GM23338 (cell line): Measurements from ENCODE around the gene PXK. TPM values are rescaled to one million over a fixed set of nuclear protein-coding genes. Genes with fewer than 3 reads are reported as not detected.

ENCODE experiments used
- ATAC-seq: fragments of 200-7000 bp; cut with Tn5 transposase; 3 replicates; pipeline ENCODE4 v1.9.1; 2020
- DNase-seq: peaks from one replicate; pipeline ENCODE4 v3.0.0-alpha.2; 2015; ENCODE audit warnings: low spot score
- H2AFZ ChIP-seq: fragments of 200-600 bp; sonication (generic); 2 replicates; pipeline ENCODE4 v1.8.0; 2016; ENCODE audit warnings: antibody characterized with exemption, mild to moderate bottlenecking, moderate library complexity
- H3F3A ChIP-seq: fragments of 200-600 bp; sonication (generic); replicated peaks from 2 replicates; pipeline ENCODE4 v1.8.0; 2017; ENCODE audit warnings: antibody characterized with exemption, mixed run types, low read depth
- H3K27ac ChIP-seq: fragments of 200-600 bp; sonication (generic); 2 replicates; pipeline ENCODE4 v1.6.1; 2016; ENCODE audit warnings: low read depth
- H3K27me3 ChIP-seq: fragments of 200-600 bp; sonication (generic); 2 replicates; pipeline ENCODE4 v1.8.0; 2016; ENCODE audit warnings: mild to moderate bottlenecking, mixed run types, moderate library complexity; ENCODE audit not compliant: insufficient read depth
- H3K36me3 ChIP-seq: fragments of 200-600 bp; sonication (generic); 2 replicates; pipeline ENCODE4 v1.8.0; 2016; ENCODE audit warnings: mild to moderate bottlenecking; ENCODE audit not compliant: insufficient read depth
- H3K4me1 ChIP-seq: fragments of 200-600 bp; sonication (generic); 2 replicates; pipeline ENCODE4 v1.8.0; 2016; ENCODE audit warnings: mild to moderate bottlenecking, moderate library complexity; ENCODE audit not compliant: insufficient read depth
- H3K4me2 ChIP-seq: fragments of 200-600 bp; sonication (generic); 2 replicates; pipeline ENCODE4 v1.7.1; 2017; ENCODE audit warnings: mixed run types
- H3K4me3 ChIP-seq: fragments of 200-600 bp; sonication (generic); 2 replicates; pipeline ENCODE4 v1.6.1; 2016; ENCODE audit warnings: mixed run types
- H3K79me2 ChIP-seq: fragments of 200-600 bp; sonication (generic); replicated peaks from 2 replicates; pipeline ENCODE4 v1.8.0; 2017; ENCODE audit warnings: mild to moderate bottlenecking; ENCODE audit not compliant: insufficient read depth
- H3K9me2 ChIP-seq: fragments of 200-600 bp; sonication (generic); 2 replicates; pipeline ENCODE4 v1.8.0; 2017; ENCODE audit not compliant: insufficient read depth
- H4K20me1 ChIP-seq: fragments of 200-600 bp; sonication (generic); replicated peaks from 2 replicates; pipeline ENCODE4 v1.8.0; 2017; ENCODE audit warnings: mild to moderate bottlenecking; ENCODE audit not compliant: insufficient read depth
- H3K27ac Mint-ChIP-seq: 2 replicates; pipeline ENCODE4 v1.8.0; 2020; ENCODE audit warnings: inconsistent platforms, mild to moderate bottlenecking, moderate library complexity, mixed read lengths
- H3K27me3 Mint-ChIP-seq: 3 replicates; pipeline ENCODE4 v1.8.0; 2022; ENCODE audit warnings: low read depth, mild to moderate bottlenecking, moderate library complexity, mixed read lengths, inconsistent platforms; ENCODE audit not compliant: insufficient read depth, poor library complexity
- H3K36me3 Mint-ChIP-seq: 3 replicates; pipeline ENCODE4 v1.8.0; 2021; ENCODE audit warnings: low read depth, mild to moderate bottlenecking, inconsistent platforms, moderate library complexity, mixed read lengths
- H3K4me1 Mint-ChIP-seq: 3 replicates; pipeline ENCODE4 v1.8.0; 2020; ENCODE audit warnings: mild to moderate bottlenecking, inconsistent platforms, mixed read lengths
- H3K4me3 Mint-ChIP-seq: 3 replicates; pipeline ENCODE4 v1.8.0; 2021; ENCODE audit warnings: moderate library complexity, mild to moderate bottlenecking, inconsistent platforms, mixed read lengths
- H3K9me3 Mint-ChIP-seq: 3 replicates; pipeline ENCODE4 v1.8.0; 2020; ENCODE audit warnings: moderate library complexity, mild to moderate bottlenecking, inconsistent platforms, mixed read lengths
- CTCF ChIP-seq, 2 experiments: fragments of 200-600 bp in 1 of 2; sonication (generic) in 1 of 2; conservative IDR thresholded peaks; 2 replicates each; pipeline versions ENCODE4 v1.5.1 to v1.6.1; 2016 to 2017; ENCODE audit warnings: antibody characterized with exemption in 2 of 2, low read depth in 2 of 2, mild to moderate bottlenecking in 2 of 2, moderate library complexity in 1 of 2
- ETS1 ChIP-seq: IDR thresholded peaks from 2 replicates; pipeline ENCODE4 v1.6.1; 2016; ENCODE audit warnings: antibody characterized with exemption
- EZH2 ChIP-seq: fragments of 200-600 bp; sonication (generic); IDR thresholded peaks from one replicate; pipeline ENCODE4 v1.8.0; 2017; ENCODE audit warnings: antibody characterized with exemption, mild to moderate bottlenecking, low read depth; ENCODE audit not compliant: unreplicated experiment
- EZH2phosphoT487 ChIP-seq: fragments of 200-600 bp; sonication (generic); IDR thresholded peaks from one replicate; pipeline ENCODE4 v1.8.1; 2018; ENCODE audit warnings: antibody characterized with exemption; ENCODE audit not compliant: unreplicated experiment
- NANOG ChIP-seq: IDR thresholded peaks from 2 replicates; pipeline ENCODE4 v1.6.1; 2016; ENCODE audit warnings: antibody characterized with exemption, borderline replicate concordance
- POLR2AphosphoS5 ChIP-seq: IDR thresholded peaks from 2 replicates; pipeline ENCODE4 v1.6.1; 2016; ENCODE audit warnings: antibody characterized with exemption, low read depth
- REST ChIP-seq: IDR thresholded peaks from one replicate; pipeline ENCODE4 v1.6.1; 2018; ENCODE audit warnings: antibody characterized with exemption; ENCODE audit not compliant: unreplicated experiment
- STAT1 ChIP-seq: IDR thresholded peaks from one replicate; pipeline ENCODE4 v1.6.1; 2016; ENCODE audit warnings: antibody characterized with exemption; ENCODE audit not compliant: unreplicated experiment
- ZNF114 ChIP-seq: fragments of 250-450 bp; sonication (Bioruptor Pico); IDR thresholded peaks from 2 replicates; pipeline ENCODE4 v1.5.0; 2020; ENCODE audit warnings: mild to moderate bottlenecking, moderate library complexity
- ZNF462 ChIP-seq: fragments of 250-450 bp; sonication (Bioruptor Pico); IDR thresholded peaks from 2 replicates; pipeline ENCODE4 v1.5.0; 2020; ENCODE audit warnings: mild to moderate bottlenecking, moderate library complexity
- polyA plus RNA-seq: library from polyadenylated mRNA; unstranded; fragments of >200 nt; fragmentation: Nextera tagmentation; extraction: Ambion mirVana; gene quantifications from 2 replicates; pipeline ENCODE4 v1.2.1, GENCODE V29; 2016
- total RNA-seq: library from RNA; depleted of rRNA; stranded (reverse); fragments of >200 nt; shearing (Covaris generic); gene quantifications from 2 replicates; pipeline ENCODE4 v1.2.3, GENCODE V29; 2014

Gene PXK
- total and polyA plus RNA-seq, 2 experiments from 2014 or later, result 6.4 to 6.5 TPM

GRCh38 chr3:58441514-58442450 lies 109.1 kb downstream of the PXK start (continued):
- TF ChIP-seq CTCF (conservative IDR thresholded peaks at IDR 0.05; ENCODE audit: low read depth in 2 of 2) (no peak), REST (no peak), NANOG (no peak), STAT1 (no peak), POLR2AphosphoS5 (no peak), ETS1 (no peak), EZH2phosphoT487 (no peak), EZH2 (no peak), ZNF114 (CRISPR knock-in tag) (no peak)

- H3K27me3 Mint-ChIP-seq, result peaks cover 8% of the 10 kb centered on the region
- Histone ChIP-seq H3K9me2 (peaks cover 3% of the 10 kb centered on the region; the same call in 1 of the 2 replicates), H3K27me3 (no peaks in the 10 kb centered on the region), H3F3A (no peaks in the 10 kb centered on the region), H4K20me1 (no peaks in the 10 kb centered on the region), H3K79me2 (no peaks in the 10 kb centered on the region), H3K4me3 (no peak overlapping the region), H3K36me3 (no peaks in the 10 kb centered on the region), H3K4me2 (no peak overlapping the region), H2AFZ (no peak overlapping the region), H3K27ac (no peak overlapping the region), H3K4me1 (no peaks in the 10 kb centered on the region; the same call in 1 of the 2 replicates)
- no peak overlapping the region for H3K4me3 Mint-ChIP-seq
- no peak overlapping the region for H3K27ac Mint-ChIP-seq
- H3K4me1 Mint-ChIP-seq, result no peaks in the 10 kb centered on the region
- H3K9me3 Mint-ChIP-seq, result peaks cover 34% of the 10 kb centered on the region
- DNase-seq (no peak), ATAC-seq (no peak)
- peaks cover 20% of the 10 kb centered on the region; the same call in 2 of the 3 replicates for H3K36me3 Mint-ChIP-seq
- TF ChIP-seq ZNF462 (CRISPR knock-in tag) (no peak), EZH2 (no peak)
Measured at GRCh38 chr3:58452176-58452575, 119.5 kb downstream of the PXK start.
